Pons (tissue), 1 donor: ENCODE data around the gene CTNNA2.

Experiments
- DNase-seq: peaks from one replicate; pipeline ENCODE4 v3.0.0-alpha.2; 2016; ENCODE audit warnings: low spot score

Gene CTNNA2

DNA sequence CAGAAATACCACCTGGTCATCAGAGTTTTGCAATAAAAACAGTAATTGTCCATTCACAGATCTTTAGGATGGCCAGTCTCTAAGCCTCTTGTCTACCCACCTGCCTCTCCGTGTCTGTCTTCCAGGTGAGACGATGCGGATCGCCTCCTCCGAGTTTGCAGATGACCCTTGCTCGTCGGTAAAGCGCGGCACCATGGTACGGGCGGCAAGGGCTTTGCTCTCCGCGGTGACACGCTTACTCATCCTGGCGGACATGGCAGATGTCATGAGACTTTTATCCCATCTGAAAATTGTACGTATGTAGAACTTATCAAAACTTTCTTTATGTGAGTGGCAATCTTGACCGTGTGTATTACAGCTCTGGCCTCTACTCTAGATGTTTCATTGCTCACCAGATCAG, 345.0 kb downstream of the CTNNA2 start:
- no peak for DNase-seq

GRCh38 chr2:79860228-79861058, 347.6 kb downstream of the CTNNA2 start:
- DNase-seq: peak; percentile 82

DNA sequence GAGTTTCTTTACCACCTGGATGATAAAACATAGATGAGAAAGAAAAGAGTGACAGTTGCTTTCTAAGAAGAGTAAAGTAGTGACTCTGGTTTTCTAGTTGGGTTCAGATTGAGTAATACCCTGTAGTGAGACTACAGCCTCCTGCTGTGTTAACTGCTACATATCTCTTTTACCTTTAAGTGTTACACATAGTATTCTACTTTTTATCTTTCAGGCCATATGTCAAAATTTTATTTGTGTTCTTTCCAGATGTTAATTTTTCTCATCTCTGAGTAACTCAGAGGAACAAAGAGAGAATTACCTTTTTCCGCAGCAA, 348.2 kb downstream of the CTNNA2 start:
- DNase-seq: no peak

DNA sequence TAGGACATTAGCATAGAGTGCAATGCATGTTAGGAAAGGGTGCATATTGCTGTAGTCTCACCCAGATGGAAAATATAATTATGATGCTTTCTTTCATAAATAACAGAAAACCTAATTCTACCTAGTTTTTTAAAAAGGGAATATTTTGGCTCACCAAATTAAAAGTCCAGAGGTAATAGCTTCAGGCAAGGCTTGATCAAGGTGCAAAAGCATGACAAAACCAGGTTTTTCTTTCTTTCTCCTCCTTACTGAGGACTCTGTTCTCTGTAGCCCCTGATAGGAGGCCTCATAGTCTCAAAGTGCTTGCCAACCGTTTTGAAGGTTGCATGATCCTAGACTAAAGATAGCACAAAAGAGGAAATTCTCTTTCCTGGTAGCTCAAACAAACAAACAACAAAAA, 349.9 kb downstream of the CTNNA2 start:
- DNase-seq: no peak

- no peak for DNase-seq
These were observed 359.8 kb downstream of the CTNNA2 start for GRCh38 chr2:79872656-79873055.

- no peak for DNase-seq
These were observed 361.2 kb downstream of the CTNNA2 start for GRCh38 chr2:79874015-79874414.

DNA sequence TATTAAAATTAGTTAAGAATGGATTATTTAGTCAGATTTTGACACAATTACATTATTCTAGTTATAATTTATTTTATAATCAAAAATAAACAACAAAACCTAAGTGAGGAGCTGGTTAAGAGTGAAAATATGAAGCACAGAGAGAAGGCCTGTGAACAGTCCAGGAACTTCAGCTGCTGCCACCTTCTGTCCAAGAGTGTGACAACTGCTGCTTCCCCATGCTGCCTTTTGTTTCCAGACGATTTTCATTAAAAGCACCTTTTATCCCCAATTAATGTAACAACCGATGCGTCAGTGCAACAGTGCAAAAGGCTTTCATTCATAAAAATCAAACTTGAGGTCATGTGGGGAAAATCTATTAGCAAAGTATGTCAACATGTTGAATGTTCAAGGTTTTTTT, 363.6 kb downstream of the CTNNA2 start:
- peak; percentile 49 for DNase-seq

DNA sequence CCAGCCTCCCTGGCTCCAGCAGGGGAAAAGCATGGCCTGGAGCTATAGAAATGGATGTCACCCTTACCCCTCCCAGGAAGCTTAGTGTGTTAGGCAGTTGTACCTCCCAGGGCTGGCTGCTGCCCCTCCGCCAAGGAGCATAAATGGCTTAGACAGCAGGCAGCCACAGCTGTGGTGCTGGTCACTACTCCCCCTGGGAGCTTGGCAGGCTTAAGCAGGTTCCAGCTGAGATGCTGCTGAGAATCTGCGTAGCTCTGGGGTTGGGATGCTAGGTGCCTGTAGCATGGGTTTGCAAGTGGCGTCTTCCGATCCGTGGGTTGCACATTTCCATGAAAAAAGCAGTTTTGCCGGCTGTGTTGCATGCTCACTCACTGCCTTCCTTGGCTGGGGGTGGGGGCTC, 369.7 kb downstream of the CTNNA2 start:
- no peak for DNase-seq

- peak; percentile 80 for DNase-seq
These were observed 375.0 kb downstream of the CTNNA2 start for GRCh38 chr2:79887747-79888374.

DNA sequence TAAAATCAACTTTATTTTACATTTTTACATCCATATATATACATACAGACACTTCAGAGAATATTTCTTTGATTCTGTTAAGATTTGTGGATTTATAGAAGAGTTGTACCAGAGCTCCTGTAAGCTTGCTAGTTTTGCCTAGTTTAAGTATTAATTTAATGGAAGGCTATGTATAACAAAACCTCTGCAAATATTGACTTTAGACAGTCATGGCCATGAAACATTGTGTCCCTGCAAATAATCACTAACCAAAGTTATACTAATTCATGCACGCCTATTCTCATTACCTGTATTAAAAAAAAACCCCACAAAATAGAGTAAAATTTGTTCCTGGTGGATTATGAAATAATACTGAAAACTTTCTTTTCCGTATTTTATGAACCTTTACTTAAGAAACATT, 379.3 kb downstream of the CTNNA2 start:
- DNase-seq: no peak

DNA sequence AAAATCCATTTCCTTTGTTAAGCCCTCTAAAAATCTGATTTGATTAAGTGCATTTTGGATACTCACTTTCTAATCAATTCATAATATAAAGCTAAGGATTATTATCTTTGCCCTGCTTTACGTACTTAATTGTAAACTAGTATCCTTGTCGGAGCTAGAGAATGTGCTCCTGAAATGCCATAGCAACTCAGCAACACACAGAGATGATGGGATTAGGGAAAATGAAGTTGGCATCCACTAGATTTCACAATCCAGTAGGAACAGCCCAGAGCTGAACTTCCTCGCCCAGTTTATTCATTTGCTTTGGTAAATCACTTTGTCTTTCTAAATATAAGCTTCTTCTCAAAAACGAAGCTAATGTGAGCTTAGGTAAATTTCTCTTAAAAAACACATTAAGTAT, 386.3 kb downstream of the CTNNA2 start:
- no peak for DNase-seq

- DNase-seq: no peak
These were observed 388.3 kb downstream of the CTNNA2 start for GRCh38 chr2:79901161-79901560.

GRCh38 chr2:79903222-79904000, 390.6 kb downstream of the CTNNA2 start:
- no peak for DNase-seq

- DNase-seq: peak; percentile 25
These were observed 393.5 kb downstream of the CTNNA2 start for GRCh38 chr2:79906139-79906890.

DNA sequence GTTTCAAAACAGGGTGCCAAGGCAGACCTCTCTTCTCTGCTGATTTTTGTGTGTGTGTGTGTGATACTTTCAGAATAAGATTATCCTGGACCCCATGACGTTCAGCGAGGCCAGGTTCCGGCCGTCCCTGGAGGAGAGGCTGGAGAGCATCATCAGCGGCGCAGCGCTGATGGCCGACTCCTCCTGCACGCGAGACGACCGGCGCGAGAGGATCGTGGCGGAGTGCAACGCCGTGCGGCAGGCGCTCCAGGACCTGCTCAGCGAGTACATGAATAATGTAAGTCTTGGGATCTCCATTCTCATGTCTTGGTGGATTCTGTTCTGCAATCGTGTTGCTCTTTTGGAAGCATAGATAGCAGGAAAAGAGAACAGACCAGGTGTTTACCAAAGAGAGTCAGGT, 396.7 kb downstream of the CTNNA2 start:
- no peak for DNase-seq

DNA sequence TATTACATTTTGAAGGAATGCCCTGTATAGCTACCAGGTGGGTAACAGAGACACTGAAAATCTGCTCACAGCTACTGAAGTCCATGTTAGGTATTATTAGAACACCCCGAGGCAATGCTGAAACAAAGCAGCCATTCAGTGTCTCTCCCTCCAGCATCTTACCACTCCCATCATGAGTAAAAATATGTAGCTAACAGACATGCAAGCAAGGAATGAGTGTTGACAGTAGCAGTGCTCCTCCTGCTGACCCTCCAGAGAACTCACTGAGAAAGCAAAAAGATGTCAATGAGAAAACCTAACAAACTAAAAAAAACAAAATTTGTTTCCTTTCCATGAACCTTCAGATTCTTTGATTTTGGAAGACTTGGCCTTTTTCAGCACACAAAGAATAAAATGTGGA, 397.8 kb downstream of the CTNNA2 start:
- DNase-seq: peak; percentile 26

DNA sequence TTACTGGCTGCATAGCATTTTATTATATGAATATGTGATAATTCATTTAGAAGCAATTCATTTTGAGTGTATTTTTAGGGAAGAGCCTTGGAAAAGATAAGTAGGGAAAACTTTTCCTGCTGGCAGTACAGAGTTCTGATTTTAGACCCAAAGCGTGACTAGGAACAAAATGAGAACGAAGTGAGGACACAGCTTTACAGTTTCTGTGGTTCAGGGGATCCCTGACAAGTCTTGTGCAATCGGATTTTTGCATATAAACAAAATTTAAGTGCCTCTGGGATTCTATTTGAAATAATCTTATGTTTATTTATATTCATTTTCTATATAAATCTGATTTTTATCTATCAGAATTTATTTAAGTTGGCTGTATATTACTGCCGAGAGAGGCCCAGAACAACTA, 402.6 kb downstream of the CTNNA2 start:
- DNase-seq: no peak

DNA sequence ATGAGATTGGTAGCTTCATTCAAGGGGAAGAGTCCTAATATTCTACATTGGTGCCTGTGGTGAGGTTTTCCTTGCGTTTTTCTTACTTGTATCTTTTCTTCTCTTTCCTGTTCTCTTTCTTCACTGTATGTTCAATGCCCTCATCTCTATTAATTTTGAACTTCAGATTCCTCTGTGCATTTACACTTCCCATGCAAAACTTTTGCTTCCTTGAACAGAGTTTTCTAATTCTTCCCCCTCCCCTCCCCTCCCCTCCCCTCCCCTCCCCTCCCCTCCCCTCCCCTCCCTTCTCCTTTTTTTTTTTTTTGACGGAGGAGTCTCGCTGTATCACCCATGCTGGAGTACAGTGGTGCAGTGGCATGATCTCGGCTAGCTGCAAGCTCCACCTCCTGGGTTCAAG, 403.4 kb downstream of the CTNNA2 start:
- no peak for DNase-seq

DNA sequence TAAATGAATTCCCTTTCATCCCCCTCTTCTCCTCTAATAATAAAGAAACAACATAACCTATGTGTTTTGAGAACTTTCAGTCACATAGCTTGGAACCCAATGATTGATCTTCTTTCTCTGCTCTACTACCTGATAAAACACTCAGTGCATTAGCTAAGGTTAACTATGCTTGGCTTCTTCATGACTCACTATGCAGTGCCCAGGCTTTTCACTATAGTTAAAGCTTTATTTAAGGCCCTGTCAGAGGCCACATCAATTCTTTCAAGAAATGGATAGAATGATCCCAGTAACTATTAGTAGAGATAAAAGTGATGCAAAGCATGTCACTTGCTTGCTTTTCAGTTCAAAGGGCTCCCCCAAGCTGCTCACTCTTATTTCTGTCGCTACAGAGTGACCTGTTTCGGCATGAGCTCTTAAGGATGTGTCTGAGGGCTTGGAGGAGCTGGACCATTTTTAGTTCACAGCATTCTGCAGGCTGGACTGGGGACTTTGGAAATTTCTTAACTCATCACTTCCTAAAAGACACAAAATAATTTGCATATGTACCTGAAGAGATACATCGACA, 407.7 kb downstream of the CTNNA2 start:
- DNase-seq: no peak

DNA sequence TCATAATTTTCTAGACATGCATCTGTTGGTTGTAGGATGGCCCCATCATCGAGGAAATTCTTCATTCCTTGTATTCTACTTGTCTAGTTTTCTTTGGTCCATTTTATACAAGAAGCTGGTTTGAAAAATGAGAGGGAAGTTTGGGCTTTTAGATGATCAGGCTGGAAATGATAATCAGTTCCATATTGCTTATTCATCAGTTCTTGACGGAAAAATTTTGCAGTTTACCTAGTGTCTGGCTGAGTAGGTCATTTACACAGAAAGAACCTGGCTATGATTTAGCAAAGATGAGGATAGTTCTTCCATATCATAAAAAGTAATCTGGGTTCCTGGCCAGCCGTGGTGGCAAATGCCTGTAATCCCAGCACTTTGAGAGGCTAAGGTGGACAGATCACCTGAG, 416.8 kb downstream of the CTNNA2 start:
- no peak for DNase-seq

GRCh38 chr2:79935046-79935732, 422.3 kb downstream of the CTNNA2 start:
- DNase-seq: peak; percentile 4
